Measurements from ENCODE around the gene FOLR1. TPM values are rescaled to one million over a fixed set of nuclear protein-coding genes. Genes with fewer than 3 reads are reported as not detected.

Gene FOLR1
- total and polyA plus RNA-seq, 9 of the 15 experiments (the other 6 are each of a cell fraction or from before 2014, with no cell fraction given): 0.22 to 2.3 (median 1.0) TPM

- TF ChIP-seq, protein P1, sequence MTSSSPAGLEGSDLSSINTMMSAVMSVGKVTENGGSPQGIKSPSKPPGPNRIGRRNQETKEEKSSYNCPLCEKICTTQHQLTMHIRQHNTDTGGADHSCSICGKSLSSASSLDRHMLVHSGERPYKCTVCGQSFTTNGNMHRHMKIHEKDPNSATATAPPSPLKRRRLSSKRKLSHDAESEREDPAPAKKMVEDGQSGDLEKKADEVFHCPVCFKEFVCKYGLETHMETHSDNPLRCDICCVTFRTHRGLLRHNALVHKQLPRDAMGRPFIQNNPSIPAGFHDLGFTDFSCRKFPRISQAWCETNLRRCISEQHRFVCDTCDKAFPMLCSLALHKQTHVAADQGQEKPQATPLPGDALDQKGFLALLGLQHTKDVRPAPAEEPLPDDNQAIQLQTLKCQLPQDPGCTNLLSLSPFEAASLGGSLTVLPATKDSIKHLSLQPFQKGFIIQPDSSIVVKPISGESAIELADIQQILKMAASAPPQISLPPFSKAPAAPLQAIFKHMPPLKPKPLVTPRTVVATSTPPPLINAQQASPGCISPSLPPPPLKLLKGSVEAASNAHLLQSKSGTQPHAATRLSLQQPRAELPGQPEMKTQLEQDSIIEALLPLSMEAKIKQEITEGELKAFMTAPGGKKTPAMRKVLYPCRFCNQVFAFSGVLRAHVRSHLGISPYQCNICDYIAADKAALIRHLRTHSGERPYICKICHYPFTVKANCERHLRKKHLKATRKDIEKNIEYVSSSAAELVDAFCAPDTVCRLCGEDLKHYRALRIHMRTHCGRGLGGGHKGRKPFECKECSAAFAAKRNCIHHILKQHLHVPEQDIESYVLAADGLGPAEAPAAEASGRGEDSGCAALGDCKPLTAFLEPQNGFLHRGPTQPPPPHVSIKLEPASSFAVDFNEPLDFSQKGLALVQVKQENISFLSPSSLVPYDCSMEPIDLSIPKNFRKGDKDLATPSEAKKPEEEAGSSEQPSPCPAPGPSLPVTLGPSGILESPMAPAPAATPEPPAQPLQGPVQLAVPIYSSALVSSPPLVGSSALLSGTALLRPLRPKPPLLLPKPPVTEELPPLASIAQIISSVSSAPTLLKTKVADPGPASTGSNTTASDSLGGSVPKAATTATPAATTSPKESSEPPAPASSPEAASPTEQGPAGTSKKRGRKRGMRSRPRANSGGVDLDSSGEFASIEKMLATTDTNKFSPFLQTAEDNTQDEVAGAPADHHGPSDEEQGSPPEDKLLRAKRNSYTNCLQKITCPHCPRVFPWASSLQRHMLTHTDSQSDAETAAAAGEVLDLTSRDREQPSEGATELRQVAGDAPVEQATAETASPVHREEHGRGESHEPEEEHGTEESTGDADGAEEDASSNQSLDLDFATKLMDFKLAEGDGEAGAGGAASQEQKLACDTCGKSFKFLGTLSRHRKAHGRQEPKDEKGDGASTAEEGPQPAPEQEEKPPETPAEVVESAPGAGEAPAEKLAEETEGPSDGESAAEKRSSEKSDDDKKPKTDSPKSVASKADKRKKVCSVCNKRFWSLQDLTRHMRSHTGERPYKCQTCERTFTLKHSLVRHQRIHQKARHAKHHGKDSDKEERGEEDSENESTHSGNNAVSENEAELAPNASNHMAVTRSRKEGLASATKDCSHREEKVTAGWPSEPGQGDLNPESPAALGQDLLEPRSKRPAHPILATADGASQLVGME (CRISPR knock-in tag; IDR thresholded peaks at IDR 0.05): no peak
- no peak for TF ChIP-seq NCOR1 (IDR thresholded peaks at IDR 0.05)
- no peak for TF ChIP-seq POLR2G (IDR thresholded peaks at IDR 0.05; ENCODE audit: low read depth, low read length)
- TF ChIP-seq TBL1XR1 (IDR thresholded peaks at IDR 0.05; ENCODE audit: low read length in 2 of 2): no peak
- peak; percentile 54 for TF ChIP-seq CBFA2T3 (IDR thresholded peaks at IDR 0.05)
- TF ChIP-seq TAF7 (tag; IDR thresholded peaks at IDR 0.05): no peak
- TF ChIP-seq CTBP1 (IDR thresholded peaks at IDR 0.05; ENCODE audit: borderline replicate concordance): no peak
- TF ChIP-seq TRIM24 (IDR thresholded peaks at IDR 0.05): no peak
- TF ChIP-seq ESRRA (IDR thresholded peaks at IDR 0.05; ENCODE audit: borderline replicate concordance, low read depth): no peak
- no peak for TF ChIP-seq KAT7 (CRISPR knock-in tag; IDR thresholded peaks at IDR 0.05; ENCODE audit: borderline replicate concordance)
- no peak for TF ChIP-seq GATAD2B (IDR thresholded peaks at IDR 0.05; ENCODE audit: borderline replicate concordance)
- no peak for TF ChIP-seq CSDE1 (IDR thresholded peaks at IDR 0.05)
- TF ChIP-seq TRIM28 (IDR thresholded peaks at IDR 0.05): no peak
- TF ChIP-seq ZNF561 (CRISPR knock-in tag; conservative IDR thresholded peaks at IDR 0.05): no peak
Observed at GRCh38 chr11:72222106-72222891, 30.4 kb downstream of the FOLR1 start (continued).

Measured in K562 (cell line).